ENCODE measurements around the gene ZNF684. TPM values are rescaled to one million over a fixed set of nuclear protein-coding genes. Genes with fewer than 3 reads are reported as not detected.

Gene ZNF684
- total RNA-seq, 1 donor from 2014 or later: 4.7 TPM

DNA sequence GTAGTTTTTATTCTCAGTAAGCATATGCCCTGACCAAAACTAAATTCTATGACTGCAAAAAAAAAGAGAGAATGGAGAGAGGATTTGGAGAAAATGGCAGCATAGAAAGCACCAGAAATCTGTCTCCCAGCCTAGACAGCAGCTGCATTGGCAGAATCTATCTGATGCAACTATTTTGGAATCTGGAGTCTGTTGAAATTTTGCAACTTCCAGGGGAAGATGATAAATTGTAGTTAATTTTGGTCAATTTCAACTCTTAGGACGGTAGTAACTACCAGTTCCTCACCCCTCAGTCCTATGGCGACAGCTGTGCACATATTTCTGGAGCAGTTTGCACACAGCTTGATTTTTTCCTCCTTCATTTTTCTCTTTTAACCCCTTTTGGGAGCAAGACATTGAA is 11.9 kb upstream of the ZNF684 start:
- Histone ChIP-seq H3K9me3 (no peaks in the 10 kb centered on the region), H3K4me1 (no peaks in the 10 kb centered on the region), H3K4me3 (no peak overlapping the region), H3K27ac (no peak overlapping the region), H3K27me3 (no peaks in the 10 kb centered on the region), H3K36me3 (peaks cover 4% of the 10 kb centered on the region)
- TF ChIP-seq, protein P1, sequence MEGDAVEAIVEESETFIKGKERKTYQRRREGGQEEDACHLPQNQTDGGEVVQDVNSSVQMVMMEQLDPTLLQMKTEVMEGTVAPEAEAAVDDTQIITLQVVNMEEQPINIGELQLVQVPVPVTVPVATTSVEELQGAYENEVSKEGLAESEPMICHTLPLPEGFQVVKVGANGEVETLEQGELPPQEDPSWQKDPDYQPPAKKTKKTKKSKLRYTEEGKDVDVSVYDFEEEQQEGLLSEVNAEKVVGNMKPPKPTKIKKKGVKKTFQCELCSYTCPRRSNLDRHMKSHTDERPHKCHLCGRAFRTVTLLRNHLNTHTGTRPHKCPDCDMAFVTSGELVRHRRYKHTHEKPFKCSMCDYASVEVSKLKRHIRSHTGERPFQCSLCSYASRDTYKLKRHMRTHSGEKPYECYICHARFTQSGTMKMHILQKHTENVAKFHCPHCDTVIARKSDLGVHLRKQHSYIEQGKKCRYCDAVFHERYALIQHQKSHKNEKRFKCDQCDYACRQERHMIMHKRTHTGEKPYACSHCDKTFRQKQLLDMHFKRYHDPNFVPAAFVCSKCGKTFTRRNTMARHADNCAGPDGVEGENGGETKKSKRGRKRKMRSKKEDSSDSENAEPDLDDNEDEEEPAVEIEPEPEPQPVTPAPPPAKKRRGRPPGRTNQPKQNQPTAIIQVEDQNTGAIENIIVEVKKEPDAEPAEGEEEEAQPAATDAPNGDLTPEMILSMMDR (IDR thresholded peaks at IDR 0.05): no peak
- intact Hi-C loops (cut with DNase I): no loop called here
- no peak for ATAC-seq
- no peak for DNase-seq

DNA sequence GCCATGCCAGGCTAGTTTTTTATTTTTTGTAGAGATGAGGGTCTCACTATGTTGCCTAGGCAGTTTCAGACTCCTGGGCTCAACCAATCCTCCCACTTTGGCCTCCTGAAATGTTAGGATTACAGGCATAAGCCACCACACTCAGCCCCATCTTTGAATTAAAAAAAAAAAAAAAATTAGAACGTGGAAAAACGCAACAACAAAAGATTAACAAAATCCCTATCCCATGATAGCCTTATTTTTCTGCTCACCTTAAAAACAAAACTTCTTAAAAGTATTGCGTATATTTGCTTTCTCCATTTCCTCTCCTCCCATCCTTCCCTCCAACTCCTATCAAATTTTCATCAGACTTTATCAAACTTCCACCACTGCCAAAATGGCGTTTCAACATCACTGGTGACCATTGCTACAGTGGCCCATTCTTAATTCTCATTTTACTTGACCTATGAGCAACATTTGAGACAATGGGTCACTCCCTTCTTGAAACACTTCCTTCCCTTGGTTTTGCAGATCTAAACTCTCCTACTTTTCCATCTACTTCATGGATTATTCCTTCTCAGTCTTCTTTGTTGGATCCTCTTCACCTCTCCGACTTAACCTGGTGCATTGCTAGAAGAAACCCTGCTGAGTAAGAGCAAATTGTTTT is 579 bp upstream of the ZNF684 start:
- DNase-seq (no peak), ATAC-seq (no peak)
- H3K9me3 ChIP-seq: no peaks in the 10 kb centered on the region
- H3K27me3 ChIP-seq: no peaks in the 10 kb centered on the region
- no peaks in the 10 kb centered on the region for H3K36me3 ChIP-seq
- H3K4me1 ChIP-seq: peaks cover 15% of the 10 kb centered on the region
- TF ChIP-seq, protein P1 (IDR thresholded peaks at IDR 0.05): no peak
- peak overlapping the region; percentile 92 for H3K27ac ChIP-seq
- peak overlapping the region; percentile 93 for H3K4me3 ChIP-seq
- intact Hi-C loops (cut with DNase I): no loop called here

DNA sequence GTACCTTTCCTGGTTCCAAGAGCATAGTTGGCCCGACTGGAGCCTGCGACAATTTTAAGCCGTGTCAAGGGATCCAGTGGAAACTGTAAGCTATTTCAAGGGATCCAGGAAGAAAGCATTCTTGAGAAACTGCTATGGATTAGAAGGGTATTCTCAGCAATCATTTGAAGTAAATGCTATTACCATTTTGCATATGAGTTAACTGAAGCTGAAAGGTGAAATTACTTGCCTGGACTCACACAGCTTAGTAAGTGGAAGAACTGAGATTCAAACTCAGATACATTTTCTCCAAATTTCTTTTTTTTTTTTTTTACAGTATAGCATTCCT is 589 bp downstream of the ZNF684 start:
- Histone ChIP-seq H3K4me1 (peaks cover 15% of the 10 kb centered on the region), H3K36me3 (no peaks in the 10 kb centered on the region), H3K27ac (peak overlapping the region; percentile 92), H3K27me3 (no peaks in the 10 kb centered on the region), H3K9me3 (no peaks in the 10 kb centered on the region), H3K4me3 (peak overlapping the region; percentile 93)
- ATAC-seq (no peak), DNase-seq (no peak)
- TF ChIP-seq, protein P1 (IDR thresholded peaks at IDR 0.05): no peak
- intact Hi-C loops (cut with DNase I): no loop called here

GRCh38 chr1:40532844-40533424 is 1.5 kb downstream of the ZNF684 start:
- Histone ChIP-seq H3K4me3 (no peak overlapping the region), H3K9me3 (no peaks in the 10 kb centered on the region), H3K27ac (no peak overlapping the region), H3K27me3 (no peaks in the 10 kb centered on the region), H3K4me1 (peaks cover 15% of the 10 kb centered on the region), H3K36me3 (no peaks in the 10 kb centered on the region)
- TF ChIP-seq, protein P1 (IDR thresholded peaks at IDR 0.05): peak; percentile 59
- no peak for DNase-seq
- intact Hi-C loops (cut with DNase I): no loop called here
- ATAC-seq: peak; percentile 51

DNA sequence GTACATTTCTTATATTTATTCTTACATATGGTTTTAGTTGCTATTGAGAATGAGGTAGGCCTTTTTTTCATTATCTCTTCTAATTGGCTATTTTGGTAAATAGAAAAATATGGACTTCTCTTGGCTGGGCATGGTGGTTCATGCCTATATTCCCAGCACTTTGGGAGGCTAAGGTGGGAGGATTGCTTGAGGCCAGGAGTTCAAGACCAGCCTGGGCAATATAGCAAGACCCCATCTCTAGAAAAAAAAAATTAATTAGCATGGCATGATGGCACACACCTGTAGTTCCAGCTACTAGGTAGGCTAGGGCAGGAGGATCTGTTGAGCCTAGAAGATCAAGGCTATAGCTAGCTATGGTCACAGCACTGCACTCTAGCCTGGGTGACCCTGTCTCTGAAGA is 3.2 kb downstream of the ZNF684 start:
- intact Hi-C loops (cut with DNase I): no loop called here
- no peak overlapping the region for H3K27ac ChIP-seq
- DNase-seq (no peak), ATAC-seq (no peak)
- H3K4me1 ChIP-seq: peaks cover 15% of the 10 kb centered on the region
- H3K9me3 ChIP-seq: no peaks in the 10 kb centered on the region
- H3K4me3 ChIP-seq: no peak overlapping the region
- TF ChIP-seq, protein P1 (IDR thresholded peaks at IDR 0.05): no peak
- H3K36me3 ChIP-seq: no peaks in the 10 kb centered on the region
- no peaks in the 10 kb centered on the region for H3K27me3 ChIP-seq
